Natural killer cell treated with Interleukin-12 subunit alpha and Interleukin-12 subunit beta and Interleukin-15 and Interleukin-18, amount 100 ng/mL, for 72 hours (primary cell): ENCODE measurements around the gene COPZ1. TPM values are rescaled to one million over a fixed set of nuclear protein-coding genes. Genes with fewer than 3 reads are reported as not detected.
"Not testable (repeated sequence)": the region's sequence is repeated elsewhere in the genome, so short reads cannot be mapped to it uniquely, and the experiment has no call there.

ENCODE experiments used
- ATAC-seq, 2 donors: fragments of 150-1000 bp; cut with Tn5 transposase in 1 of 2; sonication (Bioruptor Pico), chemical (Tn5 transposase) in 1 of 2; 2 replicates each; pipeline ENCODE4 v1.10.0; 2021
- DNase-seq: peaks from one replicate; pipeline ENCODE4 v3.0.0; 2022; ENCODE audit warnings: low spot score
- H3K27ac Mint-ChIP-seq, 2 donors: 1 replicate in 1 of 2; 2 replicates in 1 of 2; pipeline ENCODE4 v1.8.0; 2022; ENCODE audit warnings: mixed read lengths in 2 of 2, mild to moderate bottlenecking in 1 of 2, moderate library complexity in 1 of 2
- H3K27me3 Mint-ChIP-seq, 2 donors: 1 replicate in 1 of 2; 2 replicates in 1 of 2; pipeline ENCODE4 v1.8.0; 2022; ENCODE audit warnings: mixed read lengths in 2 of 2
- H3K36me3 Mint-ChIP-seq: one replicate; pipeline ENCODE4 v1.8.0; 2022; ENCODE audit warnings: mixed read lengths
- H3K4me1 Mint-ChIP-seq, 2 donors: 1 replicate in 1 of 2; 2 replicates in 1 of 2; pipeline ENCODE4 v1.8.0; 2022; ENCODE audit warnings: low read depth in 2 of 2, mixed read lengths in 2 of 2, mild to moderate bottlenecking in 1 of 2
- H3K4me3 Mint-ChIP-seq: one replicate; pipeline ENCODE4 v1.8.0; 2022; ENCODE audit warnings: mixed read lengths
- H3K9me3 Mint-ChIP-seq: 2 replicates; pipeline ENCODE4 v1.8.0; 2022; ENCODE audit warnings: mixed read lengths
- total RNA-seq, 2 donors: library from RNA; stranded (reverse); gene quantifications; one replicate each; pipeline ENCODE4 v1.2.3, GENCODE V29; 2022

Gene COPZ1
- total RNA-seq, 2 donors from 2014 or later: 111 to 158 TPM

DNA sequence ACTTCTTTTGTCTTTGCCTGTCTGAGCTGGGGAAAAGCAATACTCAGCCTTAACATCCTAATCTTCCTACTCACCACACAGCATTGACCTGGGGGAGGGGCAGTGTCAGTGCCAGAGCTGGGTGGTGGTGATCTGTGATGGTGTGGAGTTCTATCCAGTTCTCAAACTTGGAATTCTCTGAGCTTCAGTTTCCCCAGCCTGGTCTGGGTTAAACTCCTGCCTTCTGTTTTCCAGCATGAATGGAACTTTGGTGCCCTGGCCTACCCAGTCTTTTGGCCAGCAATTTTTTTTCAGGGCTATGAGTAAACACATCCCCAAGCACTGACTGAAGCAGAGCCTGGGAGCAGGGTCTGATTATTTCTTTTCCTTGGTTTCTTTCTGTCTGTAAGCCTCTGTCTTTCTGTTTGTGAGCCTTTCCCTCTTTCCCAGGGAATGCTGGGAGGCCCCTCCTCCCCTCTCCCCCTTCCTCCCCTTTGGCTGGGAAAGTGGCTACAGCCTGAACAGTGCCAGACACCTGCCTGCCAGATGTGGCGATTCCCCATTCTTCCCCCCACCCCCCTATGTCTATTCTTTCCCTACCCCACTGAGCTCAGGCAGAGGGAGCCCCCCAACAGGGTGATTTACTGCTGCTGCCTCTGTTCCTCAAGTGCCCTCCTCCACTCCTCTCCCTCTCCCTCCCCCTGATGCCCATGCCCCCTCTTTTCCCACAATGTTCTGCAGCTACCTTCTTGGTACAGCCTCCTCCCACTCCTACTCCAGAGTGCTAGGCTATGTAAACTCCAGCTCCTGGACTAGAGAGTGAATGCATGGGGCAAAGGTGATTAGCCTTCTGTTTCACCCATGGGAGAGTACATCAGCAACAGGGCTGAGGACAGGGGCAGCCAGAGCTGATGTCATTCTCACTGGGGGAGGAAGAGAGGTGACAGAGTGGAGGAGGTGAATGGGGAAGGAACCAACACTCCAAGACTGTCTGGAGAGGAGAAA, 28.3 kb downstream of the COPZ1 start:
- H3K9me3 Mint-ChIP-seq: no peaks in the 10 kb centered on the region
- peaks cover 20% of the 10 kb centered on the region for H3K36me3 Mint-ChIP-seq
- H3K27ac Mint-ChIP-seq: no peak overlapping the region
- ATAC-seq: peak in 1 of 2 donors; percentile 26
- no peak for DNase-seq
- H3K4me1 Mint-ChIP-seq: peaks cover 0 to 25% of the 10 kb centered on the region in 2 donors
- H3K4me3 Mint-ChIP-seq: no peak overlapping the region
- no peaks in the 10 kb centered on the region for H3K27me3 Mint-ChIP-seq

- peak overlapping the region in 1 of 2 donors; percentile 11 for H3K27ac Mint-ChIP-seq
- ATAC-seq: not testable (repeated sequence)
Measured at GRCh38 chr12:54354271-54354670, 29.3 kb downstream of the COPZ1 start.

DNA sequence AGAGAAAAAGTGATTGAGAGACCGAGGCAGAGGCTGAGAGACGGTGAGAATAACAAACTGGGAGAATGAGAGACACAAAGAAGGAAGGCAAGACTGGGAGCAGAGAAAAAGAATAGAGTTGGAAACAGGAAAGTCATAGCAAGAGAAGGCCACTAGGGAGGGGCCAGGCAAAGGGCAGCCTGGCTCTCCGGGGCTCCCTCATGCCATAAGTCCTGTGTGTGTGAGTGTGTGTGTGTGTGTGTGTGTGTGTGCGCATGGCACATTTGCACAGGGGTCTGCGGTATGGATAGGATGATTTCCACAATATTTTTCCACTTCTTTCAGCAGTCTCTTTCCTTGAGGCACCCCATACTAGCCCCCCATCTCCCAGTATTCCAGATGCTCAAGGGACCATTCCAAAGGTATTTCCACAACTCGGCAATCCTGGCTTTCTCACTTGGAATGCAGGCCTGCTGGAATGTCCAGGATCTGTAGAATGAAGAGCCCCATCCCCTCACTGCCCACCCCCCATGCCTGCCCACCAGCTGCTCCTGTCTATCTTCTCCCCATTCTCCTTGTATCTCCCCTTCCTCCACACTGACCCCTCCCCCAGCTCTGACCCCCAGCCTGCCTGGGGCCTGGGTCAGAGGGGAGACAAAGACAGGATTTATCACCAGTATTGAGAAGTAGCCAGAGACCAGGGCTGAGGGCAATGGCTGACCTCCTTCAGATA, 30.3 kb downstream of the COPZ1 start:
- ATAC-seq (no peak), DNase-seq (peak; percentile 51)
- Mint-ChIP-seq H3K4me1 (peaks cover 0 to 26% of the 10 kb centered on the region in 2 donors), H3K27ac (peak overlapping the region; percentile 1 to 11), H3K4me3 (no peak overlapping the region), H3K27me3 (no peaks in the 10 kb centered on the region), H3K36me3 (peaks cover 6% of the 10 kb centered on the region), H3K9me3 (no peaks in the 10 kb centered on the region)

More at GRCh38 chr12:54354271-54354670, 29.3 kb downstream of the COPZ1 start:
- DNase-seq, H3K27me3 Mint-ChIP-seq, H3K4me3 Mint-ChIP-seq, H3K9me3 Mint-ChIP-seq: not testable (repeated sequence)
- Mint-ChIP-seq H3K36me3 (peaks cover 16% of the 10 kb centered on the region), H3K4me1 (peaks cover 0 to 25% of the 10 kb centered on the region in 2 donors)

DNA sequence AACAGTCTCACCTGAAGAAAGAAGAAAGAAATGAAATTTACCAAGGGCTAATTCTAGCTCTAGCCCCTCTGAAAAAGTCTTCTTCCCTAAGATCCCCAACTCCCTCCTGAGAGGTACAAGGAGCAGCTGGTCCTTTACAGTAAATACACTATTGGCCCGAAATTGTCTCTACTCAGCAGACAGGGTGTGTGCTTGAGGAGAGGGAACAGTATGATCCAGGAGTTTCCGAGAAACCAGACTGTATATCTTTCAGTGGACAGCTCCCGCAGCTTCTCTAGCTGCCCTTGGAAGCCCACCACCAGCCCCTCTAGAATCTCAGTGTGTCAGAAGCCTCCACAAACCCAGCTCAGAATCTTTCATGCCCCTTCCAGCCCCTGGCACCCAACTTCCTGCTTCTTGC, 31.3 kb downstream of the COPZ1 start:
- Mint-ChIP-seq H3K4me1 (peaks cover 7 to 31% of the 10 kb centered on the region in 2 donors), H3K27ac (no peak overlapping the region), H3K4me3 (no peak overlapping the region), H3K9me3 (no peaks in the 10 kb centered on the region), H3K36me3 (no peaks in the 10 kb centered on the region), H3K27me3 (no peaks in the 10 kb centered on the region)
- ATAC-seq (no peak), DNase-seq (peak; percentile 10)

DNA sequence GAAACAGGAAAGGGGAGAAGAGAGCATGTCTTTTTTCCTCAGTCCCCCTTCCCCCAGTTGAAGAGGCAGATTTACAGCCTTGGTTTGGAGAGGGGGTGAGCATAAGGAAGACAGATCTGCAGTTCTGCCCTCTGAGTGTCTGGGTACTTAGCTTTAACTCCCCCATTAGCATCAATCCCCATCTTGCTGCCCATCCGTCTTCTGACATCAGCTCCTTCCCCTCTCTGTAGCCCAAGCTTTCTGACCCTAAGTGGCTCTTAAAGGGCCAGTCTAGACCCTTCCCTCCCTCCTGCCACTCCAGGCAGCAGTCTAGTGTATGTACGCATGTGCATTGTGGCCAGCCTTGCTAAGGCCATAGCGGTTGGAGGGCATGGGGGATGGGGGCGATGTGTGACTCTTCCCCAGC, 32.0 kb downstream of the COPZ1 start:
- ATAC-seq (no peak), DNase-seq (peak; percentile 20)
- Mint-ChIP-seq H3K27ac (no peak overlapping the region), H3K36me3 (no peaks in the 10 kb centered on the region), H3K9me3 (no peaks in the 10 kb centered on the region), H3K4me3 (no peak overlapping the region), H3K27me3 (no peaks in the 10 kb centered on the region), H3K4me1 (peaks cover 7 to 26% of the 10 kb centered on the region in 2 donors)

DNA sequence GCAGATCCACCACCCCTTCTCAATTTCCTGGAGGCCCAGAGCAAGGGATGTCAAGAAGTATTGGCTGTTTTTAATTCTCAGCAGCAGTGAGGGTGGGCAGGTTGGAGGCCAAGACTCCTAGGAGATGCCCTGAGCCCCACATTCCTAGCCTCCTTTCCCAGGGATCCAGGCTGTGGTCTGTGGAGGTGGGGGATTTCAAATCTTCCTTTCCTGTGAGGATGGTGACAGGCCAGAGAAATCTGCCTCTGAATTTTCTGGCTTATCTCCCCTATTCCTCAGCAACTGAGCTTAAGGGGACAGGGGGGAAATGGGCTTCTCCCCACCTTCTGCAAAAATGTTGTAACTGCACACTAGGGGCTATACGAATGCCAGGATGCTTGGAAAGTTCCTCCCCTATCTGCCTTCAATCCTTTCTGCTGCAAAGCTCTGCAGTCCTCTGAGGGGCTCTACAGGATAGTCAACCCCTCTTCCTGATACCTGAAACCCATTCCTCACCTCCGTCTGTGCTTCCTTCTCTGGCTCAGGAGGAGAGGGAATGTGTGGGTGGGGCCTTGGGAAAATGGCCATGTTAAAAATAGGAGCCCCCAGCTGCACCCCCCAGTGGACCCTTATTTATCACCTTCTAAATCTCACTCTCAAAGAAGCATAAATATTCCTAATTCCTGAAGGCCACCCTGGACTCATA, 32.7 kb downstream of the COPZ1 start:
- no peak for ATAC-seq
- H3K36me3 Mint-ChIP-seq: no peaks in the 10 kb centered on the region

DNA sequence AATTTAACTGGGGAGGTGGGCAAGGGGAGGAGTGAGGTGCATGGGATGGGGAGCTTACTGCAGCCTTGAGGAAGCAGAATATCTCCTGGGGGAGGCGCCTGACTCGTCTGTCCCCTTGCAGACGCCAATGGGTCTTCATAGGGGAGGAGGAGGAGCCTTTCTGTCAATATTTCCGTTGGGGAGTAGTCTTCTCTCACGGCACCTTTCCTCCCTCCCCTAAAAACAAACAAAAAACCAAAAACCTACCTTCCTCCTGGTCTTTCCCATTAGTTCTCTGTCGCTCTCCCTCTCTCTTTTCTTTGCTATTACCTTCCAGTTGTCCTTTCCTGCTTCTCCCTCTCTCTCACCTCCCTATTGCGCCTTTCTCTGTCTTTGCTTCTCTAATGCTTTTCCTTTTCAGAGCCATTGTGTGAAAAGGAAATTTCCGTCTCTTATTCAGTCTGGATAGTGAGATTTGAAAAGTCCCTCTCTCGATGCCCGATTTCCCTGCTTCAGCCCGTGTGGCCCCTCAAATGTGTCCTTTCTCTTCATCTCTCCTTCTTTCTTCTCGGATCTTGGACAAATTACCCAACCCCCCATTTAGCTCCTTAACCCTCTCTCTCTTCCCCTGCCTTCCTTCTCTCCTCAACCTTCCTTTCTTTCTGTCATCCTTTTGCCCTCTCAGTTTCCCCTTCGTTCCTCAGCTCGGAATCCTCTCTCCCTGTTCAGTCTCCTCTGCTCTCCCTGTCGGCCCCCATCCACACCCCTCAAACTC, 33.4 kb downstream of the COPZ1 start:
- Mint-ChIP-seq H3K36me3 (no peaks in the 10 kb centered on the region), H3K4me1 (peaks cover 17 to 30% of the 10 kb centered on the region in 2 donors), H3K9me3 (no peaks in the 10 kb centered on the region), H3K27ac (no peak overlapping the region), H3K4me3 (no peak overlapping the region), H3K27me3 (no peaks in the 10 kb centered on the region)
- ATAC-seq (no peak), DNase-seq (no peak)

More for the DNA sequence above, 32.7 kb downstream of the COPZ1 start:
- DNase-seq: no peak
- no peak overlapping the region for H3K4me3 Mint-ChIP-seq
- H3K9me3 Mint-ChIP-seq: no peaks in the 10 kb centered on the region
- no peaks in the 10 kb centered on the region for H3K27me3 Mint-ChIP-seq
- H3K27ac Mint-ChIP-seq: no peak overlapping the region
- H3K4me1 Mint-ChIP-seq: peaks cover 9 to 25% of the 10 kb centered on the region in 2 donors

- Mint-ChIP-seq H3K4me1 (peaks cover 24 to 37% of the 10 kb centered on the region in 2 donors), H3K27ac (no peak overlapping the region), H3K36me3 (peaks cover 4% of the 10 kb centered on the region), H3K27me3 (no peaks in the 10 kb centered on the region), H3K4me3 (no peak overlapping the region), H3K9me3 (no peaks in the 10 kb centered on the region)
- DNase-seq: peak; percentile 95
- peak; percentile 97 for ATAC-seq
Measured at GRCh38 chr12:54358945-54359761, 34.2 kb downstream of the COPZ1 start.

DNA sequence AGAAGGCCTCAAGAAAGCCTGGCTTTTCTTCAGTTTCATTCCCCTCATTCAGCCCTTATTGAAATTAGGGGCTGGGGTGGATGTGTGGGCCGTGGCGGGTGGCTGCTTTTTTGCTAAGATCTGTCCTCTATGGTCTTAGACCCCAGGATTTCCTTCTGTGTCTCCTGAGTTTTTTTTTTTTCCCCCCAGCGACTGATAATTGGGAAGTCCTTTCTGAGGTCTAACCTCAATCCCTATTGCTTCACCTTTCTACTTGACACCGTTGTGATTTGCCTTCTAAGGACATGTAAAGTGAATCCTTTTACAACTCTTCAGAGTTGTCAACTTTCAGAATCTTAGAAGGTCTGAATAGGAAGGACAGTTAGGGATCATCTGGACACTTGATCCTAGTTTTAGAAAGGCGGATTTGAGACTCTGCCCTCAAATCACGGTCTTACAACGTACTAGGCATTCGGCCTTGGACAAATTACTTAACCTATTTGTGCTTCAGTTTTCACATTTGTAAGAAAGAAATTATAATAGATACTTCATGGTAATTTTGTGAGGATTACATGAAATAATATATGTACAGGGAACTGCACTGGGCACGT, 34.9 kb downstream of the COPZ1 start:
- H3K27me3 Mint-ChIP-seq: no peaks in the 10 kb centered on the region
- peaks cover 6% of the 10 kb centered on the region for H3K36me3 Mint-ChIP-seq
- ATAC-seq (no peak), DNase-seq (no peak)
- H3K4me1 Mint-ChIP-seq: peaks cover 32 to 41% of the 10 kb centered on the region in 2 donors
- H3K9me3 Mint-ChIP-seq: no peaks in the 10 kb centered on the region
- no peak overlapping the region for H3K27ac Mint-ChIP-seq
- no peak overlapping the region for H3K4me3 Mint-ChIP-seq

GRCh38 chr12:54360717-54361456, 36.0 kb downstream of the COPZ1 start:
- no peak for ATAC-seq
- H3K4me1 Mint-ChIP-seq: peaks cover 34 to 39% of the 10 kb centered on the region in 2 donors
- no peak overlapping the region for H3K27ac Mint-ChIP-seq
- no peaks in the 10 kb centered on the region for H3K27me3 Mint-ChIP-seq
- DNase-seq: no peak
- no peak overlapping the region for H3K4me3 Mint-ChIP-seq
- peaks cover 6% of the 10 kb centered on the region for H3K36me3 Mint-ChIP-seq
- H3K9me3 Mint-ChIP-seq: no peaks in the 10 kb centered on the region

DNA sequence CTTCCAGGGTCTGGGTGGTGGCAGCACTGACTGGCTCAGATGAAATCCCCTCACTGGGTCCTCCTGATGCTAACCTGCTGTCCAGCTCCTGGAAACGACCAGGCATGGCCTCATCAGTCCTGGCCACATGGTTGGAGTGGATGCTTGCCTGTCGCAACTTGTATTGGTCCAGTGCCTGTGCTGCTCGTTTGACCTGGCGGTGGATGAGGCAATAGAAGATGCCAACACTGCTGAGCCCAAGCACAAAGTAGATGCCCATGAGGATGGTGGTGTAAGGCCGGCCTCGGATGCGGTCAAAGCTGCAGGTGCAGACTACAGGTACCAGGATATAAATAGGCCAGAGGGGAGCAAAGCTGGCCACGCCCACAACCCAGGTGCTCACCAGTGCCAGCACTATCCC, 38.1 kb downstream of the COPZ1 start:
- no peaks in the 10 kb centered on the region for H3K9me3 Mint-ChIP-seq
- DNase-seq: no peak
- peaks cover 38 to 41% of the 10 kb centered on the region in 2 donors for H3K4me1 Mint-ChIP-seq
- no peaks in the 10 kb centered on the region for H3K27me3 Mint-ChIP-seq
- peak overlapping the region; percentile 96 for H3K4me3 Mint-ChIP-seq
- no peak for ATAC-seq
- H3K36me3 Mint-ChIP-seq: peaks cover 6% of the 10 kb centered on the region
- peak overlapping the region; percentile 86 to 98 for H3K27ac Mint-ChIP-seq
